Peyer's patch (tissue), 4 donors: ENCODE data around the gene TGFBI.

Experiments
- CTCF ChIP-seq, 6 experiments: fragments of 450-650 bp in 4 of 6; fragments of 200-600 bp in 2 of 6; sonication (generic) in 1 of 6; IDR thresholded peaks; one replicate each; pipeline ENCODE4 v1.5.1; 2017 to 2019; ENCODE audit warnings: antibody characterized with exemption in 6 of 6, mild to moderate bottlenecking in 3 of 6, moderate library complexity in 1 of 6
- POLR2A ChIP-seq, 2 donors: fragments of 450-650 bp; IDR thresholded peaks; one replicate each; pipeline ENCODE4 v1.5.1; 2017; ENCODE audit warnings: antibody characterized with exemption in 2 of 2, mild to moderate bottlenecking in 2 of 2, moderate library complexity in 2 of 2

- TF ChIP-seq POLR2A (IDR thresholded peaks at IDR 0.05) (no peak), CTCF (IDR thresholded peaks at IDR 0.05) (no peak)
Observed at GRCh38 chr5:136042665-136043121, 13.9 kb downstream of the TGFBI start.
